Measurements from ENCODE around the gene VEGFA.

- TF ChIP-seq CTCF (IDR thresholded peaks at IDR 0.05) = no peak
- TF ChIP-seq POLR2A (IDR thresholded peaks at IDR 0.05) = no peak
These were observed 63.4 kb downstream of the VEGFA start for GRCh38 chr6:43833223-43833995.
